ENCODE measurements around the gene EIF6. TPM values are rescaled to one million over a fixed set of nuclear protein-coding genes. Genes with fewer than 3 reads are reported as not detected.

EIF6 gene
- polyA plus RNA-seq, 3 donors = 94.3 to 222 (median 190) TPM

DNA sequence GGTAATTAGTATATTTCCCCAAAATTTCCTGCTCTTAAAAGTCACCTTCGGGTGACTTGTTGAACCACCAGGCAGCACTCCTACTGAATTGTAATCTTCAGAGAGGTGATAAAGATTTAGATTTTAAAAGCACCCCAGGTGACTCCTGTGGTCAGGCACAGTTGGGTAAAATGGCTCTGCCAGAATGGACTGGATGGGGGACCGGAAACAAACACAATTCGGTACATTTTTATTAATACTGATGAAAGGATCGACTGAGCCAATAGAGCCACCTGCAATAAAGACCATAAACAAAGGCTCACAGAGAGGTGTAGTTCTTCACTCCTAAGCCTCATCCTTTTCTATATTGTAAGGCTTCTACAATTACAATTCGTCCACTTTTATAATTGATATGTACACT is 27.2 kb upstream of the EIF6 start:
- no peaks in the 10 kb centered on the region for H3K4me1 ChIP-seq (ENCODE audit: control insufficient read depth in 1 of 2, insufficient read depth in 2 of 2, low read length in 2 of 2)
- no peak overlapping the region for H3K4me3 ChIP-seq (replicated peaks in 1 of 3; ENCODE audit: low read depth in 2 of 3, low read length in 3 of 3)

GRCh38 chr20:35311409-35311808 is 26.8 kb upstream of the EIF6 start:
- Histone ChIP-seq H3K4me3 (replicated peaks in 1 of 3; ENCODE audit: low read depth in 2 of 3, low read length in 3 of 3) (no peak overlapping the region), H2AFZ (ENCODE audit: insufficient read depth, low read depth, low read length, poor library complexity, severe bottlenecking) (no peak overlapping the region), H3K36me3 (replicated peaks in 1 of 2; ENCODE audit: control insufficient read depth in 1 of 2, insufficient read depth in 2 of 2, low read length in 2 of 2) (peaks cover 4 to 36% of the 10 kb centered on the region in 2 donors), H3K4me1 (ENCODE audit: control insufficient read depth in 1 of 2, insufficient read depth in 2 of 2, low read length in 2 of 2) (no peaks in the 10 kb centered on the region), H3K27me3 (ENCODE audit: control insufficient read depth in 2 of 2, insufficient read depth in 2 of 2, low read length in 2 of 2) (no peaks in the 10 kb centered on the region), H3K4me2 (replicated peaks; ENCODE audit: extremely low read depth, low read length, poor library complexity, severe bottlenecking) (no peak overlapping the region), H4K20me1 (ENCODE audit: insufficient read depth, low read length) (no peaks in the 10 kb centered on the region), H3K9me3 (replicated peaks in 1 of 2; ENCODE audit: control insufficient read depth in 1 of 2, insufficient read depth in 1 of 2, low read length in 2 of 2) (no peaks in the 10 kb centered on the region), H3K9ac (ENCODE audit: insufficient read depth, low read length, poor library complexity, severe bottlenecking) (no peak overlapping the region), H3K27ac (ENCODE audit: low read depth in 1 of 2, low read length in 2 of 2) (no peak overlapping the region), H3K79me2 (ENCODE audit: insufficient read depth, low read length) (no peaks in the 10 kb centered on the region)
- intact Hi-C loops (cut with micrococcal nuclease) = no loop called here
- no peaks in the 10 kb centered on the region for H3K9me3 Mint-ChIP-seq
- DNase-seq = no peak
- WGBS (ENCODE audit: insufficient coverage) = 92% methylated on average over 2 of the region's 2 CpGs
- H3K4me1 Mint-ChIP-seq = peaks cover 17% of the 10 kb centered on the region
- no peak overlapping the region for H3K4me3 Mint-ChIP-seq
- H3K27ac Mint-ChIP-seq = no peak overlapping the region
- H3K27me3 Mint-ChIP-seq (ENCODE audit: low read depth in 3 of 3) = peaks cover 0 to 4% (median 0%) of the 10 kb centered on the region in 3 donors
- no peak for TF ChIP-seq CTCF (IDR thresholded peaks at IDR 0.05)
- H3K36me3 Mint-ChIP-seq = peaks cover 33 to 40% of the 10 kb centered on the region in 2 donors

More for the DNA sequence above, 27.2 kb upstream of the EIF6 start:
- no peak for TF ChIP-seq CTCF (IDR thresholded peaks at IDR 0.05)
- no peak for DNase-seq
- Mint-ChIP-seq H3K4me1 (peaks cover 17% of the 10 kb centered on the region), H3K4me3 (no peak overlapping the region), H3K36me3 (peaks cover 30 to 37% of the 10 kb centered on the region in 2 donors), H3K27ac (no peak overlapping the region), H3K9me3 (no peaks in the 10 kb centered on the region), H3K27me3 (ENCODE audit: low read depth in 3 of 3) (peaks cover 0 to 4% (median 0%) of the 10 kb centered on the region in 3 donors)
- no peak overlapping the region for H3K27ac ChIP-seq (ENCODE audit: low read depth in 1 of 2, low read length in 2 of 2)
- no peaks in the 10 kb centered on the region for H3K27me3 ChIP-seq (ENCODE audit: control insufficient read depth in 2 of 2, insufficient read depth in 2 of 2, low read length in 2 of 2)
- H3K36me3 ChIP-seq (replicated peaks in 1 of 2; ENCODE audit: control insufficient read depth in 1 of 2, insufficient read depth in 2 of 2, low read length in 2 of 2) = peaks cover 4 to 34% of the 10 kb centered on the region in 2 donors
- 100% methylated on average over 2 of the region's 5 CpGs for WGBS (ENCODE audit: insufficient coverage)
- H3K9ac ChIP-seq (ENCODE audit: insufficient read depth, low read length, poor library complexity, severe bottlenecking) = no peak overlapping the region
- no peaks in the 10 kb centered on the region for H3K9me3 ChIP-seq (replicated peaks in 1 of 2; ENCODE audit: control insufficient read depth in 1 of 2, insufficient read depth in 1 of 2, low read length in 2 of 2)
- H4K20me1 ChIP-seq (ENCODE audit: insufficient read depth, low read length) = no peaks in the 10 kb centered on the region
- no peaks in the 10 kb centered on the region for H3K79me2 ChIP-seq (ENCODE audit: insufficient read depth, low read length)
- H2AFZ ChIP-seq (ENCODE audit: insufficient read depth, low read depth, low read length, poor library complexity, severe bottlenecking) = no peak overlapping the region
- intact Hi-C loops (cut with micrococcal nuclease) = no loop called here
- no peak overlapping the region for H3K4me2 ChIP-seq (replicated peaks; ENCODE audit: extremely low read depth, low read length, poor library complexity, severe bottlenecking)
